Lower leg skin (tissue), 4 donors: ENCODE measurements around the gene POLD4. TPM values are rescaled to one million over a fixed set of nuclear protein-coding genes. Genes with fewer than 3 reads are reported as not detected.

Experiments
- DNase-seq, 2 donors: peaks; one replicate each; pipeline ENCODE4 v3.0.0-alpha.2; 2019; ENCODE audit warnings: low spot score in 2 of 2
- H3K4me3 ChIP-seq: fragments of 200-600 bp; sonication (generic); 2 replicates; pipeline ENCODE4 v1.5.1; 2017; ENCODE audit warnings: mild to moderate bottlenecking, low read depth; ENCODE audit not compliant: poor library complexity, severe bottlenecking
- CTCF ChIP-seq, 3 donors: fragments of 450-650 bp; IDR thresholded peaks; one replicate each; pipeline ENCODE4 v1.5.1; 2016; ENCODE audit warnings: antibody characterized with exemption in 3 of 3, mild to moderate bottlenecking in 3 of 3, moderate library complexity in 2 of 3
- POLR2A ChIP-seq, 2 donors: fragments of 450-650 bp; IDR thresholded peaks; one replicate each; pipeline ENCODE4 v1.6.1; 2016 to 2017; ENCODE audit warnings: antibody characterized with exemption in 2 of 2, mild to moderate bottlenecking in 1 of 2, moderate library complexity in 1 of 2
- WGBS, 2 donors: methylation state at CpG; one replicate each; pipeline ENCODE4 v1.1.5; 2018; 5-methylcytosine and 5-hydroxymethylcytosine counted together
- intact Hi-C: fragments of 100-400 bp; cut with DNase I; formaldehyde crosslinking; loops from one replicate; pipeline ENCODE4 v1.15.0; 2023; ENCODE audit warnings: low total_unique reads
- total RNA-seq, 4 donors: library from RNA; depleted of rRNA; stranded (reverse); fragments of >200 nt; gene quantifications; one replicate each; pipeline ENCODE4 v1.1.0, GENCODE V29; 2016

Gene POLD4
- total RNA-seq, 4 donors from 2014 or later: 82.3 to 126 (median 86.4) TPM

- intact Hi-C loops: no loop called here
Measured at GRCh38 chr11:67369275-67369674, 15.9 kb upstream of the POLD4 start.

GRCh38 chr11:67368621-67369020, 15.3 kb upstream of the POLD4 start:
- DNase-seq: no peak
- WGBS, 2 donors: 81 to 89% methylated on average over 3 of the region's 3 CpGs
- no peak overlapping the region for H3K4me3 ChIP-seq
- intact Hi-C loops: no loop called here
- TF ChIP-seq CTCF (IDR thresholded peaks at IDR 0.05) (no peak), POLR2A (IDR thresholded peaks at IDR 0.05) (no peak)

More at GRCh38 chr11:67369275-67369674, 15.9 kb upstream of the POLD4 start:
- no peak for DNase-seq
- no peak overlapping the region for H3K4me3 ChIP-seq
- TF ChIP-seq POLR2A (IDR thresholded peaks at IDR 0.05): no peak
- no peak for TF ChIP-seq CTCF (IDR thresholded peaks at IDR 0.05)
- 87 to 94% methylated on average over 8 of the region's 8 CpGs for WGBS, 2 donors

GRCh38 chr11:67367761-67368227, 14.4 kb upstream of the POLD4 start:
- H3K4me3 ChIP-seq: no peak overlapping the region
- TF ChIP-seq POLR2A (IDR thresholded peaks at IDR 0.05): no peak
- TF ChIP-seq CTCF (IDR thresholded peaks at IDR 0.05): no peak
- WGBS, 2 donors: 31 to 39% methylated on average over 7 of the region's 7 CpGs
- DNase-seq: no peak
- intact Hi-C loops: no loop called here

- no peak for DNase-seq
- TF ChIP-seq CTCF (IDR thresholded peaks at IDR 0.05) (no peak), POLR2A (IDR thresholded peaks at IDR 0.05) (no peak)
- no peak overlapping the region for H3K4me3 ChIP-seq
- intact Hi-C loops: no loop called here
- 29 to 44% methylated on average over 19 to 20 of the region's 25 CpGs for WGBS, 2 donors
Measured at GRCh38 chr11:67366961-67367760, 13.8 kb upstream of the POLD4 start.

GRCh38 chr11:67366546-67366945, 13.2 kb upstream of the POLD4 start:
- DNase-seq: no peak
- intact Hi-C loops: no loop called here
- no peak overlapping the region for H3K4me3 ChIP-seq
- WGBS, 2 donors: 17 to 19% methylated on average over 8 of the region's 8 CpGs
- TF ChIP-seq CTCF (IDR thresholded peaks at IDR 0.05): no peak
- TF ChIP-seq POLR2A (IDR thresholded peaks at IDR 0.05): no peak
